ENCODE results near the gene DDT.
"Not testable (repeated sequence)": the region's sequence is repeated elsewhere in the genome, so short reads cannot be mapped to it uniquely, and the experiment has no call there.

The DDT gene

DNA sequence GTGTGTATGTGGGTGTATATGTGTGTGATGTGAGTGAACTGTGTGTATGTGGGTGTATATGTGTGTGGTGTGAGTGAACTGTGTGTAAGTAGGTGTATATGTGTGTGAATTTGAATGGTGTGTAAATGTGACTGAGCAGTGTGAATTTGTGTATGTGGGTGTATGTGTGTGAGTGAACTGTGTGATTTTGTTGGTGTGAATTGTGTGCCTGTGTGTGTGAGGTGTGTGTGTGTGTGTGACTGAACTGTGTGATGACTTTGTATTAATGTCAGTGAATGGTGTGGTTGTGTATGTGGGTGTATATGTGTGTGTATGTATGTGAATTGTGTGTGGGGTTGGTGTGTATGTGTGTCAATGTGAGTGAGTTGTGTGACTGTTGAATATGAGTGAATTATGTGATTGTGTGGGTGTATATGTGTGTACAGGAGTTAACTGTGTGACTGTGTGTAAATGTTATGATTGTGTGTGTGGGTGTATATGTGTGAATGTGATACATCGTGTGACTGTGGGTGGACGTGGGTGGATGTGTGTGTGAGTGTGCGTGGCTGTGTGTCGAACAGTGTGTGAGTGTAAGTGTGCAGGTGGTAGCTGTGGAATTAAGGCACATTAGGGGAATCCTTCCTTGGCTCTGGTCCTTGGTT, 12.4 kb upstream of the DDT start:
- ATAC-seq = not testable (repeated sequence)

DNA sequence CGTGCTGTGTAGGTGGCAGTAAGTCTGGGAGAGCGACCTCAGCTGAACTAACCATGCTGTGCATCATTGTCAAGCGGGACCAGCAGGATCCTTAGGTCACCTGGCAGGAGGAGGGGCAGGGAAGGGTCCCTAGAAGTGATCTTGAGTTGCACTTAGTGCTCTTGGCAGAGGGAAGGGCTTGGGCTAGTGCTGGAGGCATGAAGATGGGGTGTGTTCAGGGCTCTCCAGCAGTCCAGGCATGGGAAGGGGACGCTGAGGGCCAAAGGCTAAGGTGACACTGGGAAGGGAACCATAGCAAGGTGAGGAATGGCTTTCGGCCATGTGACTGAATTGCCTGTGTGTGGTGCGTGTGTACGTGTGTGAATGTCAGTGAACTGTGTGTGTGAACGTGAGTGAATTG, 11.8 kb upstream of the DDT start:
- ATAC-seq = not testable (repeated sequence)

DNA sequence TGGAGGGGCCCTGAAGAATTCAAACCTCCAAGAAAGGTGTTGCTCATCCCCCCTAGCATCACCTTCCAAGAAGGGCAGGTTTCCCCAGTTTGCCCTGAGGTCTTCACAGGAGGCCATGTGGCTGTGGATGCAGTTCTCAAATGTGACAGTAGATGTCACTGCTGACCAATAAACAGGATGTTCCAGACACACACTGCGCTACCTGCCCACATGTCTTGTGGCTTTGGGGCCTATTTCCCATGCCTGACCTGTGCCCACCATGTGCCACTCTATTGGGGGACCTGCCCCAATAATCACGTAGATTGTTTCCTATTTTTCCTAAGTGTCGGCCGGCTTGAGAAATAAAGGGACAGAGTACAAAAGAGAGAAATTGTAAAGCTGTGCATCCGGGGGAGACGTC, 10.2 kb upstream of the DDT start:
- ATAC-seq = peak; percentile 60 to 91

DNA sequence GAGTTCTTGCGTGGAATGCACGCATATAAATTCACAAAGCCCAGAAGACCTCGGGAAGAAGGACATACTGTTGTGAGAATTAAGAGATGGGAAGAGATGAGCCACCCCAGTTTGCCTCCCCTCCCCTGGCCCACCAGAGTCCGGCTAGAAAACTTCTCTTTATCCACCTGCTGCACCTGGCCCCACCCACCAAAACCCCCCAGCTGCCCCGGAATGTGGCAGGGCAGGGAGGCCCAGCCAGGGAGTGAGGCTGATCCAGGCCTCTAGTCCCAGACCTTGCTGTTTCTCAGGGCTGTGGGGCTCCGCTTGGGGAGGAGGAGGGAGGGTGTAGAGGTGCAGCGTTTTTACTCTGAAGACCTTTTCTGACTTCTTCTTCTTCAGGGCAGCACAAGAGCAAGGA, 6.3 kb upstream of the DDT start:
- ATAC-seq = not testable (repeated sequence)

DNA sequence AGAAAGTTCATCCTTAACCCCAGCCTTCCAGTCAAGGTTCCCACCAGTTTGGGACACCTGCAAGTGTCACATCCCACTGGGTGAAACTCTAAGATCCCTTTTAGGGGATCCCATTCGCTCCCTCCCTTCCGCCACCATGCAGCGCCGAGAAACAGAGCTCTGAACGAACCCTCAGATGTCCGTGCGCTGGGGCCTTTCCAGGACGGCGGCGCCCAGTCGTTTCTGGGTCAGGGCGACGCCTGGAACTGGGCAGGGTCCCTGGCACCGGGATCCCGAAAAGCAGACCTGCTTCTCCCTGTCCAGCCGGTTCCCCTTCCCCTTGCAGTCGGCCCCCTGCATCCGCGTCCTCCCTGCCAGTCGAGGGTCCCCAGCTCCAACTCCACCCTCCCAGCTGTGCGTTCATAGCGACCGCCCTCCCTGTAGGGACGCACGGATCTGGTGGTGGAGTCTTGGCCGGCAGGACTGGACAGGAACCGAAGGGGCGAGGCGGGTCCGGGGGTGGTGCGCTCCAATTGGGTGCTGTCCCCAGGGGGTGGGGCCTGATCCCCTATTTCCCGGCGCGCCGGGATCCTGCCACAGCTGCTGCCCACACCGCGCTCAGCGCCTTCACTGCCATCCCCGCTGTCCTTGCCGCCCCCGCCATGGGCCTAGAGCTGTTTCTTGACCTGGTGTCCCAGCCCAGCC, 5.5 kb upstream of the DDT start, which contains the start of gene GSTT2:
GSTT2 (plus strand) TSS at position 578 of the 684 bp plus-strand sequence.
- ATAC-seq = not testable (repeated sequence)

DNA sequence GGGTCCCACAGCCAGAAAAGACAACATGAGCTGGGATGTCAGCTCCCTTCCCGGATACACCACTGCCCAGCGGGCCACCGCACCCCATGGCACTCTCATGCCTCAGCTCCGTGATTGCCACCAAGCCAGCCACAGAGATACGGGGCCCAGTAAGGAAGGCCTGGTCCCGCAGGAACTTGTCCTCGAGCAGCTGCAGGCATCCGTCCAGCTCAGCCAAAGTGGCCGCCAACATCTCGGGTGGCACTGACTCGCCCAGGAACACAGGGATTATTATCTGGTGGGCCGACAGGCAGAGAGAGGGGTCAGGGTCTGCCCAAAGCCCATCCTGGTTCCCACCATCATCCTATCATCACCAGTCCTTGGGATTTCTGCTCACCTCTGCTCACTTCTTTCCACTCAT, 3.1 kb upstream of the DDT start:
- not testable (repeated sequence) for ATAC-seq

DNA sequence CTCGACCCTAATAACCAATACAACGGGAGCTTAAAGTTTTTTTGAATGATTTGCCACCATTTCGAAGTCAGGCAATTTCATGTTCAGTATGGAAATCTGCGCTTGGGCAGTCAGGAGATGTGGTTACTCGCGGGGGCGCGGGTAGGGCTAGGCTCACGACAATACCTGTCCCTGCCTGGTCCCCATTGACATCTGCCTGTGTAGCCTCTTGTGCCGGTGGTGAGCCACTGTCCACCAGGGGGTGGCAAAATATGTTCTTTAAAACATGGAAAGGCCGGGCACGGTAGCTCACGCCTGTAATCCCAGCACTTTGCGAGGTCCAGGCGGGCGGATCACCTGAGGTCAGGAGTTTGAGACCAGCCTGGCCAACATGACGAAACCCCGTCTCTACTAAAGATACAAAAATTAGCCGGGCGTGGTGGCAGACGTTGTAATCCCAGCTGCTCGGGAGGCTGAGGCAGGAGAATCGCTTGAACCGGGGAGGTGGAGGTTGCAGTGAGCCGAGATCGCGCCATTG, 653 bp upstream of the DDT start:
- peak; percentile 14 to 22 for ATAC-seq

DNA sequence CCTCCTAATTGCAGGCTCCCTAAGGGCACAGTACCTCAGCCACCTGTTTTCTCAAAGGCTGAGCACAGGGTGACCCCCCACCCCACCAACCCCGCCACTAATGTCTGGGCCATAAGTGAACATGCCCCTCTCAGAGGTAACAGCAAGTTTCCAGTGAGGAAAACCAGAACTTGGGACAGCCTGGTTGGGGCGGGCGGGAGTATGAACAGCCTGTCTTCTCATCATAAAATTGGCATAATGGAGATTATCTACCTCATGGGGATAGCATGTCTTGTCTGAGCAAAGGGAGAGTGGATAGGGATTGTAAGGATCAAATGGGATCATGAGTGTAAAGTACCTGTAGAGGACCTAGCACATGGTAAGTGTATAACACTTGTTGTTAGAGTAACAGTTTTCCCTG, 2.3 kb downstream of the DDT start:
- ATAC-seq = not testable (repeated sequence)

DNA sequence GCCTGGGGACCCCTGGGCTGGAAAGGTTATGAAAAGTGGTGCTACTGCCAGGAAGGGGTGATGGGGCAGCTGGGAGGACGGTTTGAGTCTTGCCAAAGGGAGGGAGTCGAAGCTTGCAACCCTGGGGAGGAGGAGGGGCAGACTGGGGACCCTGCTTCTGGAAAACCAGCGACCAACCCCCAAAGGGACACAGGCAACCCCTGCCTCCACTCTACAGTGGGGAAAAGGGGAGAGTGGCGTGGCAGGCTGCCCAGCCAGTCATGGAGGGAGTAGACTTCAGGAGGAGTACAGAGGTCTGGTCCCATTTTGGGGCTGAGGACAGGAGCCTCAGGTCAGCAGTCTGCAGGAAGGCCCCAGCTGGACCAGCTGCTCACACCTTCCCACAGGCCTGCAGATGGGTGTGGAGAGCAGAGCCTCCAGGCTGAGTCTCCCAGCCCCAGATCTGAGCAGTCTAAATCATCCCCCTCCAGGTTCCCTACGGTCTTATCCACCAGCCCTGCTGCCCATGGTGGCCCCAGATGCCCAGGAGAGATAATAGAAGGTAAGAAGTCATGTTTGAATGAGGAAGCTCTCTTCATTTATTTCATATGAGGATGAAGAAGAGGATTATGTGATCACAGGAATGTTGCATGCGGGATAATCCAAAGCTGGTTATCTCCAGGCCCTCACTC, 3.3 kb downstream of the DDT start:
- no peak for ATAC-seq

DNA sequence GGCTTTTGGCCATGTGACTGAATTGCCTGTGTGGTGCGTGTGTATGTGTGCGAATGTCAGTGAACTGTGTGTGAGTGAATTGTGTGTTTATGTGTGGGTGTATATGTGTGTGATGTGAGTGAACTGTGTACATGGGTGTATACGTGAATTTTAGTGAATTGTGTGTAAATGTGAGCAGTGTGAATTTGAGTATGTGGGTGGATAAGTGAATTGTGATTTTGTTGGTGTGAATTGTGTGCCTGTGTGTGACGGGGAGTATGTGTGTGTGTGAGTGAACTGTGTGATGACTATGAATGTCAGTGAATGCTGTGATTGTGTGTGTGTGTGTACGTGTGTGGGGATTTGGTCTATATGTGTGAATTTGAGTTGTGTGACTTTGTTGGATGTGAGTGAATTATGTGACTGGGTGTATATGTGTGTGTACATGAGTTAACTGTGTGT, 4.0 kb downstream of the DDT start:
- no peak for ATAC-seq

DNA sequence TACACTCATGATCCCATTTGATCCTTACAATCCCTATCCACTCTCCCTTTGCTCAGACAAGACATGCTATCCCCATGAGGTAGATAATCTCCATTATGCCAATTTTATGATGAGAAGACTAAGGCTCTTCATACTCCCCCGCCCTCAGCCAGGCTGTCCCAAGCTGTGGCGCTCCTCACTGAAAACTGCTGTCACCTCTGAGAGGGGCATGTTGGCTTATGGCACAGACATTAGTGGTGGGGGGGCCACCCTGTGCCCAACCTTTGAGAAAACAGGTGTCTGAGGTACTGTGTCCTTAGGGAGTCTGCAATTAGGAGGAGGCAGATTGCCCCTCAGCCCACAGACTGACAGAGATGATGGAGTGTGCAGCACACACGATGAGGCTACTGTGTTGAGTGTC, 5.2 kb downstream of the DDT start:
- ATAC-seq = no peak

DNA sequence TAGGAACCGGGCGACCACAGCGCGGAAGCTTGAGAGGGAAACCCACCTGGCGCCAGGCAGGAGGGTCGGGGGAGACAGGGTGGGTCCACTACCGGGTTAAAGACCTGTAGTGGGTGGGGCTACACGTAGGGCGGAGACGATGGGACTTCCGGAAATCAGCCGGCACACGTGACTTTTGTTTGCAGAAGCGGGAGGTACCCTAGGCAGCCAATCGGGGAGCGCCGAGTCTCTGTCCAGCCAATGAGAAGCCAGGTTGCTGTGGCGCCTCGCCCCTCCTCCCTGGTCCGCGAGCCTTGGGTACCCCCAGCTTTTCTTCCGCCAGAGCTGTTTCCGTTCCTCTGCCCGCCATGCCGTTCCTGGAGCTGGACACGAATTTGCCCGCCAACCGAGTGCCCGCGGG, 7.7 kb downstream of the DDT start, which contains the start of gene DDTL:
DDTL (plus strand) TSS at position 321 of the 400 bp plus-strand sequence; CDS start at position 348, 27 bp downstream.
- peak; percentile 98 to 99 for ATAC-seq

DNA sequence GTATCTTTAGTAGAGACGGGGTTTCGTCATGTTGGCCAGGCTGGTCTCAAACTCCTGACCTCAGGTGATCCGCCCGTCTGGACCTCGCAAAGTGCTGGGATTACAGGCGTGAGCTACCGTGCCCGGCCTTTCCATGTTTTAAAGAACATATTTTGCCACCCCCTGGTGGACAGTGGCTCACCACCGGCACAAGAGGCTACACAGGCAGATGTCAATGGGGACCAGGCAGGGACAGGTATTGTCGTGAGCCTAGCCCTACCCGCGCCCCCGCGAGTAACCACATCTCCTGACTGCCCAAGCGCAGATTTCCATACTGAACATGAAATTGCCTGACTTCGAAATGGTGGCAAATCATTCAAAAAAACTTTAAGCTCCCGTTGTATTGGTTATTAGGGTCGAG, 8.1 kb downstream of the DDT start:
- peak; percentile 11 to 12 for ATAC-seq

DNA sequence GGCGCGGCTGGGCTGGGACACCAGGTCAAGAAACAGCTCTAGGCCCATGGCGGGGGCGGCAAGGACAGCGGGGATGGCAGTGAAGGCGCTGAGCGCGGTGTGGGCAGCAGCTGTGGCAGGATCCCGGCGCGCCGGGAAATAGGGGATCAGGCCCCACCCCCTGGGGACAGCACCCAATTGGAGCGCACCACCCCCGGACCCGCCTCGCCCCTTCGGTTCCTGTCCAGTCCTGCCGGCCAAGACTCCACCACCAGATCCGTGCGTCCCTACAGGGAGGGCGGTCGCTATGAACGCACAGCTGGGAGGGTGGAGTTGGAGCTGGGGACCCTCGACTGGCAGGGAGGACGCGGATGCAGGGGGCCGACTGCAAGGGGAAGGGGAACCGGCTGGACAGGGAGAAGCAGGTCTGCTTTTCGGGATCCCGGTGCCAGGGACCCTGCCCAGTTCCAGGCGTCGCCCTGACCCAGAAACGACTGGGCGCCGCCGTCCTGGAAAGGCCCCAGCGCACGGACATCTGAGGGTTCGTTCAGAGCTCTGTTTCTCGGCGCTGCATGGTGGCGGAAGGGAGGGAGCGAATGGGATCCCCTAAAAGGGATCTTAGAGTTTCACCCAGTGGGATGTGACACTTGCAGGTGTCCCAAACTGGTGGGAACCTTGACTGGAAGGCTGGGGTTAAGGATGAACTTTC, 13.0 kb downstream of the DDT start, which contains the start of gene GSTT2B:
GSTT2B (minus strand) TSS at position 112 of the 688 bp plus-strand sequence; CDS start at position 48, 64 bp downstream.
- ATAC-seq = not testable (repeated sequence)

DNA sequence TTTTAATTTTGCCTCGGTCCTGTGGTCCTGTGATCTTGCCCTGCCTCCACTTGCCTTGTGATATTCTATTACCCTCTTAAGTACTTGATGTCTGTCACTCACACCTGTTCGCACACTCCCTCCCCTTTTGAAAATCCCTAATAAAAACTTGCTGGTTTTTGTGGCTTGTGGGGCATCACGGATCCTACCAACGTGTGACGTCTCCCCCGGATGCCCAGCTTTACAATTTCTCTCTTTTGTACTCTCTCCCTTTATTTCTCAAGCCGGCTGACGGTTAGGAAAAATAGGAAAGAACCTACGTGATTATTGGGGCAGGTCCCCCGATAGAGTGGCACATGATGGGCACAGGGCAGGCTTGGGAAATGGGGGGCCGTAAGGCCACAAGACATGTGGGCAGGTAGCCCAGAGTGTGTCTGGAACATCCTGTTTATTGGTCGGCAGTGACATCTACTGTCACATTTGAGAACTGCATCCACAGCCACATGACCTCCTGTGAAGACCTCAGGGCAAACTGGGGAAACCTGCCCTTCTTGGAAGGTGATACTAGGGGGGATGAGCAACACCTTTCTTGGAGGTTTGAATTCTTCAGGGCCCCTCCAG, 17.8 kb downstream of the DDT start:
- ATAC-seq = peak; percentile 86 to 94

DNA sequence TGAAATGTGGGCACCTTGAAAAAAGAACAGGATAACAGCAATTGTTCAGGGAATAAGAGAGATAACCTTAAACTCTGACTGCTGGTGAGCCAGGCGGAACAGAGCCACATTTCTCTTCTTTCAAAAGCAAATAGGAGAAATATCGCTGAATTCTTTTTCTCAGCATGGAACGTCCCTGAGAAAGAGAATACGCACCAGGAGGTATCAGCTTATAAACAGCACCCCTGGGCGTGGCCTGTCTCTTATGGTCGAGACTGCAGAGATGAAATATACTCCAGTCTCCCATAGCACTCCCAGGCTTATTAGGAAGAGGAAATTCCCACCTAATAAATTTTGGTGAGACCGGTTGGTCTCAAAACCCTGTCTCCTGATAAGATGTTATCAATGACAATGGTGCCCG, 18.4 kb downstream of the DDT start:
- not testable (repeated sequence) for ATAC-seq

DNA sequence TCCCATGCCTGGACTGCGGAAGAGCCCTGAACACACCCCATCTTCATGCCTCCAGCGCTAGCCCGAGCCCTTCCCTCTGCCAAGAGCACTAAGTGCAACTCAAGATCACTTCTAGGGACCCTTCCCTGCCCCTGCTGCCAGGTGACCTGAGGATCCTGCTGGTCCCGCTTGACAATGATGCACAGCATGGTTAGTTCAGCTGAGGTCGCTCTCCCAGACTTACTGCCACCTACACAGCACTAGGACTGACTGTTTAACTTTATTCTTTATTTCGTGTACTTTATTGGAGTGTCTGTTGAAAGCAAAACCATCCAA, 19.3 kb downstream of the DDT start:
- not testable (repeated sequence) for ATAC-seq

DNA sequence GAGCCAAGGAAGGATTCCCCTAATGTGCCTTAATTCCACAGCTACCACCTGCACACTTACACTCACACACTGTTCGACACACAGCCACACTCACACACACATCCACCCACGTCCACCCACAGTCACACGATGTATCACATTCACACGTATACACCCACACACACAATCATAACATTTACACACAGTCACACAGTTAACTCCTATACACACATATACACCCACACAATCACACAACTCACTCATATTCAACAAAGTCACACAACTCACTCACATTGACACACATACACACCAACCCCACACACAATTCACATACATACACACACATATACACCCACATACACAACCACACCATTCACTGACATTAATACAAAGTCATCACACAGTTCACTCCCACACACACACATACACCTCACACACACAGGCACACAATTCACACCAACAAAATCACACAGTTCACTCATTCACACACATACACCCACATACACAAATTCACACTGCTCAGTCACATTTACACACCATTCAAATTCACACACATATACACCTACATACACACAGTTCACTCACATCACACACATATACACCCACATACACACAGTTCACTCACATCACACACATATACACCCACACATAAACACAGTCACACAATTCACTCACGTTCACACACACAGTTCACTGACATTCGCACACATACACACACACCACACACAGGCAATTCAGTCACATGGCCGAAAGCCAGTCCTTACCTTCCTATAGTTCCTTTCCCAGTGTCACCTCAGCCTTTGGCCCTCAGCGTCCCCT, 19.8 kb downstream of the DDT start:
- ATAC-seq = not testable (repeated sequence)

DNA sequence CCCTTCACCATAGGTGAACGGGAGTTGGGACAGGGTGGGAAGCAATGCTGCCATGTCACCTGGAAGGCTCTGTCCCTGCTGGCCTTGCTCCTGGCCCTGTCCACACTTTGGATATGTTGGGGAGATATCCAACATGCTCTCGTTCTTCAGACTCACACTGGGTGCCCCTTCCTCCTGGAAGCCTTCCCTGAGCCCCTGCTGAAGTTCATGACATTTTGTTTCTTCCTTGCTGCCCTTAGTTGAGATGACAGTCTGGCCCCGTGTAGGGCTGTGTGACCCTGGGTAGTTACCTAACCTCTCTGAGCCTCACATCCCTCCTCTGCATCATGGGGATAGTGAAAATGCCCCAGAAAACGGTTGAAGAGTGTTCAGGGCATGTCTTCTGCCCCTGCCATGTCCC, 20.8 kb downstream of the DDT start:
- ATAC-seq = not testable (repeated sequence)

DNA sequence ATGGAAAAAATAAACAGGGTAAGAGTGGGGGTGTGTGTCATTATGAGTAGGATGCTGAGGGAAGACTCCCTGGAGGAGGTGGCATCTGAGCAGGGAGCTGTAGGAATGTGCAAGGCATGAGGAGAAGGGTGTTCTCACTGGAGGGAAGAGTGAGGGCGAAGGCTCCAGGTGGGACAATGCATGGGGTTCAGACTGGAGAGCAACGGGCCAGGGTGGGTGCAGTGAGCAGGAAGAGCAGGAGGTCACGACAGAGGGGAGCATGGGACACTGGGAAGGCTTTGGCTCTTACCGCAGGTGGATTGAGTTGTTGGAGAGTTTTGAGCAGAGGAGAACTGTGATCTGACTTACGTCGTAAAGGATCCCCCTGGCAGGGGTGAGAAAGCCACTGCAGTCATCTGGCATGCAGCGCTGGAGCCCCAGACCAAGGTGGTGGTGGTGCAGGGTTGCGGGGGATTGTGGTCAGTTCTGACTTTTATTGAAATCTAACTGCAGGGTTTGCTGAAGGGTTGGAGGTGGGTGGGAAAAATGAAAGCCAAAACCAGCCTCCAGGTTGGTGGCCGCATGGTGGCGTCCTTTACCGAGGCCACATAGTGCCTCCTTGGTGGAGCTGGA, 21.3 kb downstream of the DDT start:
- ATAC-seq = not testable (repeated sequence)

DNA sequence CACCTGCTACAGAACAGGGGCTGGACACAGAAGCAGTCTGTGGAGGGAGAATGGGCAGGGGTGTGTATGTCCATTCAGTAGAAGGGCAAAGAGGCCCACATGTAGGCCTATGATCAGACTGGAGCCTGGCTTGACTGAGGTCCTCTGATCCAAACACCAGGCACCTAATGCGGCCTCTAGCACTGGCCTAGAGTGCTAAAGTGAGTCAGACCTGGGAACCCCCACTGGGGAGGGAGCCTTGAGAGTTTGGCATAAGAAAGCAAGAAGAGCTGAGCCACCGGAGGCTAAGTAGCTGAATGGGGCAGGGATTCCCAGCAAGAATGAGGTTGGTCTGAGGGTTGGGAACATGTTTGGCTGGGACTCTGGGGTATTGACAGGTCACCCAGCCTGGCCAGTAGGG, 22.9 kb downstream of the DDT start:
- ATAC-seq = peak in 1 of 2 donors; percentile 25

All from activated CD4-positive, CD25-positive, alpha-beta regulatory T cell treated with anti-CD3 and anti-CD28 coated beads, Interleukin-2, amount 50 U/mL, for 24 hours (primary cell).